GM18505 (cell line): ENCODE measurements around the gene TBC1D8.

ENCODE experiments used
- ATAC-seq: cut with Tn5 transposase; IDR thresholded peaks from one replicate; pipeline ENCODE4 v1.9.1; 2021; ENCODE audit not compliant: unreplicated experiment
- POLR2A ChIP-seq: IDR thresholded peaks from 4 replicates; pipeline ENCODE4 v1.6.1; 2011; ENCODE audit warnings: borderline replicate concordance; ENCODE audit not compliant: insufficient read depth, insufficient read length; ENCODE audit errors: extremely low read depth

TBC1D8 gene

GRCh38 chr2:100987974-100988373 lies 163.2 kb downstream of the TBC1D8 start:
- TF ChIP-seq POLR2A: no peak
- ATAC-seq: no peak

DNA sequence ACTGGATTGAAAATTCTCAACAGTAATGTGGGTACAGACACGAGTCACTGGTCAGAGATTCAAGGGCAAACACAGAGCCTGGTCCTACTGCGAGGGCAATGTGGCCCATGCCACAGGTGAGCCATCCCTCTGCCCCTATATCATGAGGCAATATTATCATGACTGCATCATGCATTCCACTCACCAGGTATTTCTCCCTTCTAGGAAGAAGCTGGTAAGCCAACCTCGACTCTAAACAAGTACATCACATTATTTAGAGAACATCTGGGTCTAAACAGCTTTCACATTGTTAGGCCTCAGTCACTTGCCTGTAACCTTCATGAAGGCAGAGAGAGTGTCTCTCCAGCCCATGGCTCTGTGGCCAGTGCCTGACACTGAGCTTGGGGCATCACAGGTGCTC lies 163.6 kb downstream of the TBC1D8 start:
- ATAC-seq: no peak
- TF ChIP-seq POLR2A: no peak

DNA sequence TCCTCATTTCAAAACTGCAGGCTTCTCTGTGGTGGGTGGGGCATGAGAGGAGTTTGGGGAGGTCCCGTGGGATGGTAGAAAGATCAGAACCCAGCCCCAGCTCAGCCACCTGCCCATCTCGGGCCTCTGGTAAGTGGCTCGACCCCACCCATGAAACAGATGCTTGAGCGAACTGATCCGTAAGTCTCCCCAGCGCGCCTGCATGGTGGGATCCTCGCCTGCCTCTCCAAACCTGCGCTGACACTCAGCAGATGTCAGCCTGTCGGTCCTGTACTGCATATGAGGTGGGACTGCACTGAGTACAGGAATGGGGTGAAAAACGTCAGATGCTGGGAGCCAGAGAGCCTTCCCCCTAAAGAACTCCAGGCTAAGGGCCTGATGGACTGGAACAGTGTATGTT lies 165.0 kb downstream of the TBC1D8 start:
- no peak for TF ChIP-seq POLR2A
- ATAC-seq: no peak

DNA sequence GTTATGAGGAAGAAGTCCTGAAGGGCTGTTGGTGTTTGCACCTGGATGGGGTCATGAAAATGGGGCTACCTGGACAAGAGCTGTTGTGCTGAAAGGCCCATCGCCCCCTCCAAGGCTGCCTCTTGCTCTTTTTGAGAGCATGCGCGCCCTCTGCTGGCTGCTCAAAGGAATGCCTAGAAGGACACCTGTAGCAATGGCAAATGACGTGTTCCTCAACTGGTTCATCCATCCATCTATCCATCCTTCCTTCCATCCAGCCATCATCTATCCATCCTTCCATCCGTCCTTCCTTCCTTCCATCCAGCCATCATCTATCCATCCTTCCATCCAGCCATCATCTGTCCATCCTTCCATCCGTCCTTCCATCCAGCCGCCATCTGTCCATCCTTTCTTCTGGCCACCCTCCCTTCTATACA lies 166.3 kb downstream of the TBC1D8 start:
- ATAC-seq: no peak
- no peak for TF ChIP-seq POLR2A

GRCh38 chr2:100983684-100984310 lies 167.4 kb downstream of the TBC1D8 start:
- no peak for TF ChIP-seq POLR2A
- no peak for ATAC-seq

DNA sequence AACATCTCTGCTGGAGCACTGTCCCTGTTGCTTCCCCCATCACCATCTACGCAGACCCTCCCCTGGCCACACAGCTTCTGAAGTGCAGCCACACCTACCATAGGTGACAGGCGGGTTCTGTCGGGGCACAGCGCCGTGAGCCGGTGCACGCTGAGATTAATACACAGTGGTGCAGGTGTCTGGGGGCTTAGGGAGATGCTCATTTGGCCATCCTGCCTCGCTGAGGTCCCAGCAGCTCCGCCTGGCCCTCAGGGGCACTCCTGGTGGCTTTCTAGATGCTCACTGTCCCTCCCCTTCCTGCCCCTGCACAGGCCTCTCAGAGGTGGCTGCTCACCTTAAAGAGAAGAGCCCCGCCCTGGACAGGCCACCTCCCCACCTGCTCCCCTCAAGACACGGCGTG lies 168.0 kb downstream of the TBC1D8 start:
- TF ChIP-seq POLR2A: no peak
- no peak for ATAC-seq

DNA sequence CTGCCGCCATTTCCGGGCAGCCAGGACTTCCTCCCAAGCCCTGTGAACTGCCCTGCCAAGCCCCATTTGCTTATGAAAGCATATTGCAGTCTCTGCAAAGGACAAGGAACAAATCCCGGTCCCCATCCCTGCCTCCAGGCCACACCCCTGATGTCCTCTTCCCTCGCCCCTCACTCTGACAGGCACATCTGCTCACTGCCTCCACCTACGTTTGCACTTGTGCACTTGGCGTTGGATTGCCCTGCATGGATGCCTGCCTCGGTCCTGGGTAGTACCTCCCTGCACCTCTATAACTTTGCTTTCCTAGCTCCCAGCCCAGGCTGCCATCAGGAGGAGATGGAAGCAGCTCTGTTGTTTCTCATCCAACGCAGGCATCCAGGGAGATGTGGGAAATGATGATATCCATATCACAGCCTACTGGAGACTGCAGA lies 168.7 kb downstream of the TBC1D8 start:
- TF ChIP-seq POLR2A: no peak
- no peak for ATAC-seq

DNA sequence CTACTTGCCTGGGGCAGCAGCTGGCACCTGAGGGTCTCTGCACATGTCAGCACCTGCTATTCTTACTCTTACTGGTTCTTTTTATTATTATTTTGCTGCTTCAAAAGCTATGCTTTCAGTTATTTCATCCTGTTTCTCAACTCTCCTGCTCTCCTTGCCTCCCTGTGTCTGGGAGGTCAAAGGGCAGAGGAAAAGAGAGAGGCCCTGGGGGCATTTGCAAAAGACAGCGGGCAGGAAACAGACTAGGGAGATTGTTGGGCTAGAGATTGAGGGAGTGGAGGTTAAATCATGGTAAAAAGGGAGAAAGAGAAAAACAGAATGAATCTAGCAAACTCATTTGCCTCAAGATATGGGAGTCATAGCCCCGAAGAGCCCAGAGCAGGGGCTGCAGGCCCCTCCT lies 170.2 kb downstream of the TBC1D8 start:
- no peak for ATAC-seq
- TF ChIP-seq POLR2A: no peak

- TF ChIP-seq POLR2A: no peak
- ATAC-seq: no peak
Observed at GRCh38 chr2:100980046-100980445, 171.1 kb downstream of the TBC1D8 start.

- no peak for ATAC-seq
- TF ChIP-seq POLR2A: no peak
Observed at GRCh38 chr2:100978582-100979191, 172.5 kb downstream of the TBC1D8 start.

- no peak for ATAC-seq
- TF ChIP-seq POLR2A: no peak
Observed at GRCh38 chr2:100977511-100977910, 173.7 kb downstream of the TBC1D8 start.

DNA sequence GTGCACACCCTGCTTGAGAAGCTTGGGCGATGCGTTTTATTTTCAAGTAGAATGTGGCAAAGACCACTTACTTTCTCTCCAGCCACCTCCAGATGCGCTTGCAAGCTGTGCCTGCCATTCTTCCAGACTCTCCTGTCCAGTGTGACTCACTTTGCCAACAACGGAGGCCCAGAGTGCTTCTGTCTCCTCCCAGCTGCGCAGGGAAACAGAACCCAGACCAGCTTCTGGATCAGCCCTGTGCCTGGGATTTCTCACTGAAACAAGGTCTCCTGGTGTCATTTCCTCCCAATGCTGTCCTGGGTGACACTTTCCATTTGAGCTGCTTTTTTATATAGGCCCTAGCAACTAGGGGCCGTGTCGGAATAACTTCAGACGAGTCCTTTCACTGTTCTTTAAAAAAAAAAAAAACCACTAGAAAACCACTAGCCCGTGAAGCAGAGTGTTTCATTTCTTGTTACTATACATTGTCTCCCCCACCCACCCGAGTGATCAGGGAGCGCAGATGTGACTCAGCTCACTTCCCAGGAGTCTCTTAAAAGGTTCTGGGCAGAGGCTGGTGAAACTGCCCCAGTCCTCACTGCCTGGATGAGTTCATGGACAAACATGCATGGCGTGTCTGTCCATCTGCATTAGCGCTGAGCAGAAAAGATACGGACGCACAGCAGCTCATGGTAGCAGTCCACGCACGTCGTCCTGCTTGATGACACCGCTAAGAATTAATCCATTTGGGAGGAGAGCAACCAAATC lies 174.4 kb downstream of the TBC1D8 start:
- no peak for TF ChIP-seq POLR2A
- ATAC-seq: peak; percentile 76

DNA sequence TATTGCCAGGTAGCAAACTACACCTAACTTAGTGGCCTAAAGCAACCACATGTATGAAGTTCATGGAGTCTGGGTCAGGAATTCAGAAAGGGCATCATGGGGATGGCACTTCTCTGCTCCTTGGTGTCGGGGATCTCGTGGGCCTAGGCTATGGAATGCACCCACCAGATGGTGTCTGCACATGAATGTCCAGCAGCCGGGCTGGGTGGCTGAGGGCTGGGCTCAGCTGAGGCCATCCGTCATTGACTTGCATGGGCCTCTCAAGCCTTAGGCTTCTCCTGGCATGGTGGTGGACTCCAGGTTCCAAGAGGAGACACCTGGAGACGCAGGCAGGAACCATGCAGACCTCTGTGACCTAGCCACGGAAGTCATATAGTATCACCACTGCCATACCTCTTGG lies 175.1 kb downstream of the TBC1D8 start:
- TF ChIP-seq POLR2A: no peak
- no peak for ATAC-seq

GRCh38 chr2:100975521-100975785 lies 175.7 kb downstream of the TBC1D8 start:
- ATAC-seq: no peak
- TF ChIP-seq POLR2A: no peak
